Suprapubic skin (tissue), 4 donors: ENCODE data around the gene CCT8L2. TPM values are rescaled to one million over a fixed set of nuclear protein-coding genes. Genes with fewer than 3 reads are reported as not detected.

Experiments used
- total RNA-seq, 4 donors: library from RNA; depleted of rRNA; stranded (reverse); fragments of >200 nt; gene quantifications; one replicate each; pipeline ENCODE4 v1.1.0, GENCODE V29; 2016

The CCT8L2 gene
- total RNA-seq, 4 donors from 2014 or later: not detected

Other genes starting within 250 kb of the CCT8L2 start
- gene XKR3, start 232.6 kb upstream of the CCT8L2 start, total RNA-seq: not detected